ENCODE results near the gene IL1RAPL2. TPM values are rescaled to one million over a fixed set of nuclear protein-coding genes. Genes with fewer than 3 reads are reported as not detected.

Gene IL1RAPL2
- polyA plus RNA-seq, 1 experiment: not detected

DNA sequence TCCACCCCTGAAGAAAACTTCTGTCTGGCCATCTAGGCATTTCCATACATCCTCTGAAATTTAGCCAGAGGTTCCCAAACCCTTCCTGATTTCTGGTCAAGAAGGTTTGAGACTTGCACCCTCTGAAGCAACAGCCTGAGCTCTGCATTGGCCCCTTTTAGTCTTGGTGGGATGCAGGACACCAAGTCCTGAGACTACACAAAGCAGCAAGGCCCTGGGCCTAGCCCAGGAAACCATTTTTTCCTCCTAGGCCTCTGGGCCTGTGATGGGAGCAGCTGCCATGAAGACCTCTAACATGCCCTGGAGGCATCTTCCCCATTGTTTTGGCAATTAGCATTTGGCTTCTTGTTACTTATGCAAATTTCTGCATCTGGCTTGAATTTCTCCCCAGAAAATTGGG, 196.6 kb downstream of the IL1RAPL2 start:
- DNase-seq (ENCODE audit: low read depth): no peak
- ChIA-PET CTCF (no interaction called here), POLR2A (no interaction called here)
- Histone ChIP-seq H3K4me3 (ENCODE audit: low read depth, low read length) (no peak overlapping the region), H3K36me3 (ENCODE audit: control insufficient read depth, insufficient read depth, low read length) (no peaks in the 10 kb centered on the region), H3K27me3 (ENCODE audit: control insufficient read depth, insufficient read depth, low read length) (no peaks in the 10 kb centered on the region)
- TF ChIP-seq, protein P1, sequence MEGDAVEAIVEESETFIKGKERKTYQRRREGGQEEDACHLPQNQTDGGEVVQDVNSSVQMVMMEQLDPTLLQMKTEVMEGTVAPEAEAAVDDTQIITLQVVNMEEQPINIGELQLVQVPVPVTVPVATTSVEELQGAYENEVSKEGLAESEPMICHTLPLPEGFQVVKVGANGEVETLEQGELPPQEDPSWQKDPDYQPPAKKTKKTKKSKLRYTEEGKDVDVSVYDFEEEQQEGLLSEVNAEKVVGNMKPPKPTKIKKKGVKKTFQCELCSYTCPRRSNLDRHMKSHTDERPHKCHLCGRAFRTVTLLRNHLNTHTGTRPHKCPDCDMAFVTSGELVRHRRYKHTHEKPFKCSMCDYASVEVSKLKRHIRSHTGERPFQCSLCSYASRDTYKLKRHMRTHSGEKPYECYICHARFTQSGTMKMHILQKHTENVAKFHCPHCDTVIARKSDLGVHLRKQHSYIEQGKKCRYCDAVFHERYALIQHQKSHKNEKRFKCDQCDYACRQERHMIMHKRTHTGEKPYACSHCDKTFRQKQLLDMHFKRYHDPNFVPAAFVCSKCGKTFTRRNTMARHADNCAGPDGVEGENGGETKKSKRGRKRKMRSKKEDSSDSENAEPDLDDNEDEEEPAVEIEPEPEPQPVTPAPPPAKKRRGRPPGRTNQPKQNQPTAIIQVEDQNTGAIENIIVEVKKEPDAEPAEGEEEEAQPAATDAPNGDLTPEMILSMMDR (IDR thresholded peaks at IDR 0.05; ENCODE audit: insufficient read depth, low read depth, low read length): no peak

DNA sequence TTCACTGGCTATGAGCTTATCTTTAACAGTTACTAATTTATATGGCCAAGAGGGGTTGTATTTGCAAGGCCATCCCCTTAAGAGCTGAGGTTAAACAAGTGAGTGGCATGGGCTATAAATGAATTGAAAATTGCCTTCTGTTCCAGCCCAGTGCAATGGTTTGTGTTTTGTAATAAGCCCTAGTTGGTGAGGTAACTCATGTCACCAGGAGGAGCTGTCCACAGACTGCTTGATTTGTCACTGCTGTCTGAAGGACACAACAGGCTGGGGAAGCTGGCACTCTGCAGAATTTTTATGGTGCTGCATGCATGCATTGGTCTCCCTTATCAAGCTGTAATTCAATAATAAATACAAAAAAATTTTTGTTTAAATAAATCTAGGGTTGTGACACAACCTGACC, 223.8 kb downstream of the IL1RAPL2 start:
- POLR2A ChIA-PET: no interaction called here
- TF ChIP-seq, protein P1 (IDR thresholded peaks at IDR 0.05; ENCODE audit: insufficient read depth, low read depth, low read length): no peak
- H3K36me3 ChIP-seq (ENCODE audit: control insufficient read depth, insufficient read depth, low read length): no peaks in the 10 kb centered on the region

DNA sequence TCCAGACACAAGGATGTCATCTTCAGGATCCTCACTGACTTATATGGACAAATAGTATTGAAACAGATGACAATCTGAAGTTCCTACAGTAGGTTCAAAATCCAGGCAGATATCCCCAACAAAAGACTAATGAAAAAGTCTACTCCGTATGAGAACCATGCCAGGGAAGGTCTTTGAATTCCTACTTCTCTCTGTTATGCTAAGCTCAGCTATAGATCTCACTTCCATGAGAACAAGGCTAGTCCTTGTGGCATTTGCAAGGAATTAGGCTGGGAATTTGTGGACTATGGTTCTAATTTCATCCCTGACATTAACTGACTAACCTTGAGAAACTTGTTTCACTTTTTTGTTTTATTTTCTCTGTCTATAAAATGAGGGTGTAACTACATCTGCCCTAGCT, 229.8 kb downstream of the IL1RAPL2 start:
- DNase-seq (ENCODE audit: low read depth): no peak
- ChIA-PET CTCF (no interaction called here), POLR2A (no interaction called here)
- Histone ChIP-seq H3K36me3 (ENCODE audit: control insufficient read depth, insufficient read depth, low read length) (no peaks in the 10 kb centered on the region), H3K4me3 (ENCODE audit: low read depth, low read length) (no peak overlapping the region), H3K27me3 (ENCODE audit: control insufficient read depth, insufficient read depth, low read length) (no peaks in the 10 kb centered on the region)
- TF ChIP-seq, protein P1 (IDR thresholded peaks at IDR 0.05; ENCODE audit: insufficient read depth, low read depth, low read length): no peak

More for the DNA sequence above, 223.8 kb downstream of the IL1RAPL2 start:
- no peak for DNase-seq (ENCODE audit: low read depth)
- H3K4me3 ChIP-seq (ENCODE audit: low read depth, low read length): no peak overlapping the region
- CTCF ChIA-PET: no interaction called here
- no peaks in the 10 kb centered on the region for H3K27me3 ChIP-seq (ENCODE audit: control insufficient read depth, insufficient read depth, low read length)

DNA sequence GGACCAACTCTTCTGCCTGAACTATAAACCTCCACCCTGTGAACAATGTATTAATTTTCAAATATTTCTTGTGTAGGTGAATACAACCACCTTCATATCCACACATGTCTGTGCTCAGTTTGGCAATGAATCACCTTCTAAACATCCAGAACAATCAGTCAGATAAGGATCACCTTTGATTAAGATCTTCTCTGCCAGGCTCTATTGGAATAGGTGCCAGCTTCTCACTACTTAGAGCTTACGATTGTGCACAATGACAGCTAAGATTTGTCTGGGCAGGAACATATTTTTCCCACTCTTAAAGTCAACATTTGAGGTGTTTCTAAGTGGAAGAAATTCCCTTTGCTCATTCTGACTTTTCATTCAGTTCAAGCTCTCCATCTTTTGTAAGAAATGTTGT, 237.2 kb downstream of the IL1RAPL2 start:
- ChIA-PET CTCF (no interaction called here), POLR2A (no interaction called here)
- H3K27me3 ChIP-seq (ENCODE audit: control insufficient read depth, insufficient read depth, low read length): no peaks in the 10 kb centered on the region
- TF ChIP-seq, protein P1 (IDR thresholded peaks at IDR 0.05; ENCODE audit: insufficient read depth, low read depth, low read length): no peak
- no peaks in the 10 kb centered on the region for H3K36me3 ChIP-seq (ENCODE audit: control insufficient read depth, insufficient read depth, low read length)
- DNase-seq (ENCODE audit: low read depth): no peak
- H3K4me3 ChIP-seq (ENCODE audit: low read depth, low read length): no peak overlapping the region

DNA sequence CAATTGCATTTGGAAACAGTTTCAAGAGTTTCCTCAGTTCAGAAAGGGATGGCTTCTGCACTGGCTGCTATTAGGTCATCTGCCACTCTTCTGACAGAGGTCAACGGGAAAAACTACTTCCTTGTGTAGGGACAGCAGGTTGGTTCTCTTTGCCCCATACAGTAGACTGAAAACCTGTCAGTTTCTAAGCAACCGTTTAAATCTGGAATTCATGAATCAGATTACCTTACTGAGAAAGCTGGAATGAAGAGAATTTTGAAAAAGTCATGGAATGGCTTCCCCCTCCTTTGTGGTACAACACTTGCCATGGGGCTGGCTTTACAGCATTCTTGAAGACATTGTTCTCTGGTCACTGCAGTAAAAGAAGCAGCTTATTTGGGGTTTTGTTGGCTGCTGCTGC, 240.3 kb downstream of the IL1RAPL2 start:
- Histone ChIP-seq H3K36me3 (ENCODE audit: control insufficient read depth, insufficient read depth, low read length) (no peaks in the 10 kb centered on the region), H3K27me3 (ENCODE audit: control insufficient read depth, insufficient read depth, low read length) (no peaks in the 10 kb centered on the region), H3K4me3 (ENCODE audit: low read depth, low read length) (no peak overlapping the region)
- TF ChIP-seq, protein P1 (IDR thresholded peaks at IDR 0.05; ENCODE audit: insufficient read depth, low read depth, low read length): no peak
- POLR2A ChIA-PET: no interaction called here
- CTCF ChIA-PET: no interaction called here
- DNase-seq (ENCODE audit: low read depth): no peak

Data from BJ (cell line).